ENCODE results near the gene ITPK1.

- no peak for TF ChIP-seq EZH2phosphoT487 (IDR thresholded peaks at IDR 0.05; ENCODE audit: low read length)
- no peak for TF ChIP-seq CTCF (IDR thresholded peaks at IDR 0.05; ENCODE audit: low read length)
Observed at GRCh38 chr14:92998946-92999345, 116.8 kb downstream of the ITPK1 start.
